Vagina (tissue), 2 donors: ENCODE results near the gene TPX2.

Source experiments
- POLR2A ChIP-seq, 2 donors: fragments of 450-650 bp; IDR thresholded peaks; one replicate each; pipeline ENCODE4 v1.6.1; 2017; ENCODE audit warnings: antibody characterized with exemption in 2 of 2, mild to moderate bottlenecking in 2 of 2, moderate library complexity in 2 of 2
- POLR2AphosphoS5 ChIP-seq, 2 donors: sonication (generic); formaldehyde crosslinking; IDR thresholded peaks; one replicate each; pipeline ENCODE4 v1.9.0; 2017; ENCODE audit warnings: antibody characterized with exemption in 2 of 2, mild to moderate bottlenecking in 2 of 2, low read depth in 1 of 2; ENCODE audit not compliant: insufficient read depth in 1 of 2
- TF ChIP-seq, protein P1 (sequence below), 3 experiments: fragments of 450-650 bp in 2 of 3; fragments of 200-600 bp in 1 of 3; sonication (generic) in 1 of 3; IDR thresholded peaks; one replicate each; pipeline ENCODE4 v1.5.1; 2017 to 2019; ENCODE audit warnings: antibody characterized with exemption in 3 of 3, mild to moderate bottlenecking in 2 of 3, moderate library complexity in 2 of 3

DNA sequence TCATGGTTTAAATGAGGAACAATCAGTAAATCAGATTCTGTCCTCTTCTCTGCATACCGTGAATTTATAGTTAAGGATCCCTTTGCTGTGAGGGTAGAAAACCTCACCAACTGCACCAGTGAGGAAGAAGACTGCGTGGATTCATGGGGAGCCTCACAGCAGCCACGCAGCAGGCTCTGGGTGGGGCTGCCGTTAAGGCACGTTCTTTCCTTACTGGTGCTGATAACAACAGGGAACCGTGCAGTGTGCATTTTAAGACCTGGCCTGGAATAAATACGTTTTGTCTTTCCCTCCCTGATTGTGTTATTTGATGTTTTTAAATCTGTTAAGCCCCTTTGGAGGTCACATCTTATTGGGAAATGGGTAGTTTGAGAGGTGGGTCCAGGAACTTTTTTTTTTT is 62.4 kb downstream of the TPX2 start:
- TF ChIP-seq POLR2AphosphoS5 (IDR thresholded peaks at IDR 0.05; ENCODE audit: insufficient read depth in 1 of 2, low read depth in 1 of 2) (no peak), POLR2A (IDR thresholded peaks at IDR 0.05) (no peak)
- TF ChIP-seq, protein P1, sequence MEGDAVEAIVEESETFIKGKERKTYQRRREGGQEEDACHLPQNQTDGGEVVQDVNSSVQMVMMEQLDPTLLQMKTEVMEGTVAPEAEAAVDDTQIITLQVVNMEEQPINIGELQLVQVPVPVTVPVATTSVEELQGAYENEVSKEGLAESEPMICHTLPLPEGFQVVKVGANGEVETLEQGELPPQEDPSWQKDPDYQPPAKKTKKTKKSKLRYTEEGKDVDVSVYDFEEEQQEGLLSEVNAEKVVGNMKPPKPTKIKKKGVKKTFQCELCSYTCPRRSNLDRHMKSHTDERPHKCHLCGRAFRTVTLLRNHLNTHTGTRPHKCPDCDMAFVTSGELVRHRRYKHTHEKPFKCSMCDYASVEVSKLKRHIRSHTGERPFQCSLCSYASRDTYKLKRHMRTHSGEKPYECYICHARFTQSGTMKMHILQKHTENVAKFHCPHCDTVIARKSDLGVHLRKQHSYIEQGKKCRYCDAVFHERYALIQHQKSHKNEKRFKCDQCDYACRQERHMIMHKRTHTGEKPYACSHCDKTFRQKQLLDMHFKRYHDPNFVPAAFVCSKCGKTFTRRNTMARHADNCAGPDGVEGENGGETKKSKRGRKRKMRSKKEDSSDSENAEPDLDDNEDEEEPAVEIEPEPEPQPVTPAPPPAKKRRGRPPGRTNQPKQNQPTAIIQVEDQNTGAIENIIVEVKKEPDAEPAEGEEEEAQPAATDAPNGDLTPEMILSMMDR (IDR thresholded peaks at IDR 0.05), result no peak
